Naive B cell (primary cell): Measurements from ENCODE around the gene CDIPT. TPM values are rescaled to one million over a fixed set of nuclear protein-coding genes. Genes with fewer than 3 reads are reported as not detected.
"Not testable (repeated sequence)": the region's sequence is repeated elsewhere in the genome, so short reads cannot be mapped to it uniquely, and the experiment has no call there.

Experiments used
- ATAC-seq, 2 donors: fragments of 150-1000 bp; cut with Tn5 transposase; 2 replicates each; pipeline ENCODE4 v1.10.0; 2021; ENCODE audit warnings: low read depth in 2 of 2, mild to moderate bottlenecking in 2 of 2, moderate library complexity in 2 of 2
- DNase-seq: peaks from one replicate; pipeline ENCODE4 v3.0.0; 2022
- H3K27ac Mint-ChIP-seq, 6 donors: one replicate each; pipeline ENCODE4 v1.8.0; 2020 to 2022; ENCODE audit warnings: mild to moderate bottlenecking in 6 of 6, mixed read lengths in 6 of 6, moderate library complexity in 5 of 6, inconsistent platforms in 2 of 6
- H3K27me3 Mint-ChIP-seq, 3 donors: one replicate each; pipeline ENCODE4 v1.8.0; 2021 to 2022; ENCODE audit warnings: mixed read lengths in 3 of 3, mild to moderate bottlenecking in 1 of 3
- H3K36me3 Mint-ChIP-seq, 2 donors: one replicate each; pipeline ENCODE4 v1.8.0; 2020 to 2022; ENCODE audit warnings: mixed read lengths in 2 of 2, inconsistent platforms in 1 of 2, mild to moderate bottlenecking in 1 of 2
- H3K4me1 Mint-ChIP-seq, 3 donors: one replicate each; pipeline ENCODE4 v1.8.0; 2020 to 2022; ENCODE audit warnings: mixed read lengths in 3 of 3, inconsistent platforms in 1 of 3, mild to moderate bottlenecking in 1 of 3, moderate library complexity in 1 of 3
- H3K4me3 Mint-ChIP-seq, 8 donors: one replicate each; pipeline ENCODE4 v1.8.0; 2020 to 2022; ENCODE audit warnings: mild to moderate bottlenecking in 8 of 8, mixed read lengths in 8 of 8, moderate library complexity in 8 of 8, inconsistent platforms in 2 of 8
- H3K9me3 Mint-ChIP-seq, 7 donors: one replicate each; pipeline ENCODE4 v1.8.0; 2020 to 2022; ENCODE audit warnings: mixed read lengths in 7 of 7, mild to moderate bottlenecking in 5 of 7, inconsistent platforms in 2 of 7, moderate library complexity in 1 of 7
- polyA plus RNA-seq, 6 donors: library from polyadenylated mRNA; unstranded; fragments of 300-500 nt; fragmentation: Illumina TruSeq; gene quantifications; one replicate each; pipeline ENCODE4 v1.2.3, GENCODE V29; 2021; ENCODE audit warnings: low read depth in 6 of 6

CDIPT gene
- polyA plus RNA-seq, 6 donors from 2014 or later = 58.1 to 79.1 (median 66.3) TPM

GRCh38 chr16:29889372-29889771, 26.3 kb upstream of the CDIPT start:
- not testable (repeated sequence) for ATAC-seq, H3K4me1 Mint-ChIP-seq, H3K36me3 Mint-ChIP-seq, H3K9me3 Mint-ChIP-seq, H3K27ac Mint-ChIP-seq, H3K4me3 Mint-ChIP-seq, DNase-seq
- peaks cover 9 to 14% (median 13%) of the 10 kb centered on the region in 3 donors for H3K27me3 Mint-ChIP-seq

GRCh38 chr16:29883987-29884386, 21.0 kb upstream of the CDIPT start:
- H3K36me3 Mint-ChIP-seq = no peaks in the 10 kb centered on the region
- no peak overlapping the region for H3K4me3 Mint-ChIP-seq
- H3K4me1 Mint-ChIP-seq = no peaks in the 10 kb centered on the region
- peaks cover 12 to 36% (median 35%) of the 10 kb centered on the region in 3 donors for H3K27me3 Mint-ChIP-seq
- DNase-seq = no peak
- ATAC-seq = no peak
- no peak overlapping the region for H3K27ac Mint-ChIP-seq
- H3K9me3 Mint-ChIP-seq = no peaks in the 10 kb centered on the region

GRCh38 chr16:29881050-29881449, 18.0 kb upstream of the CDIPT start:
- Mint-ChIP-seq H3K4me3 (no peak overlapping the region), H3K9me3 (peaks cover 3 to 6% (median 4%) of the 10 kb centered on the region in 7 donors), H3K27me3 (peaks cover 24 to 56% (median 56%) of the 10 kb centered on the region in 3 donors), H3K4me1 (peaks cover 19 to 20% (median 20%) of the 10 kb centered on the region in 3 donors), H3K27ac (no peak overlapping the region), H3K36me3 (peaks cover 0 to 11% of the 10 kb centered on the region in 2 donors)
- ATAC-seq = no peak
- DNase-seq = no peak

- Mint-ChIP-seq H3K4me3 (no peak overlapping the region), H3K27me3 (peaks cover 21 to 57% (median 43%) of the 10 kb centered on the region in 3 donors), H3K36me3 (peaks cover 0 to 16% of the 10 kb centered on the region in 2 donors), H3K9me3 (peaks cover 3 to 6% (median 4%) of the 10 kb centered on the region in 7 donors), H3K4me1 (peaks cover 22 to 26% (median 24%) of the 10 kb centered on the region in 3 donors), H3K27ac (no peak overlapping the region)
- DNase-seq = no peak
- no peak for ATAC-seq
These were observed 15.1 kb upstream of the CDIPT start for GRCh38 chr16:29878172-29878571.

GRCh38 chr16:29877266-29877961, 14.4 kb upstream of the CDIPT start:
- Mint-ChIP-seq H3K36me3 (peaks cover 0 to 16% of the 10 kb centered on the region in 2 donors), H3K4me3 (peak overlapping the region in 7 of 8 donors; percentile 63 to 88 (median 75)), H3K27ac (no peak overlapping the region), H3K9me3 (peaks cover 3 to 6% (median 4%) of the 10 kb centered on the region in 7 donors), H3K27me3 (peaks cover 16 to 50% (median 36%) of the 10 kb centered on the region in 3 donors), H3K4me1 (peaks cover 22 to 26% (median 24%) of the 10 kb centered on the region in 3 donors)
- peak; percentile 72 to 80 for ATAC-seq
- peak; percentile 30 for DNase-seq

GRCh38 chr16:29876594-29877249, 13.7 kb upstream of the CDIPT start:
- Mint-ChIP-seq H3K36me3 (peaks cover 0 to 16% of the 10 kb centered on the region in 2 donors), H3K27me3 (peaks cover 16 to 50% (median 36%) of the 10 kb centered on the region in 3 donors)
- ATAC-seq = peak in 1 of 2 donors; percentile 31

GRCh38 chr16:29876217-29876593, 13.2 kb upstream of the CDIPT start:
- DNase-seq (no peak), ATAC-seq (no peak)
- Mint-ChIP-seq H3K4me3 (peak overlapping the region; percentile 36 to 88 (median 75)), H3K36me3 (peaks cover 0 to 16% of the 10 kb centered on the region in 2 donors), H3K27ac (peak overlapping the region in 1 of 6 donors; percentile 26), H3K27me3 (peaks cover 16 to 53% (median 36%) of the 10 kb centered on the region in 3 donors), H3K9me3 (peaks cover 3 to 6% (median 4%) of the 10 kb centered on the region in 7 donors), H3K4me1 (peaks cover 22 to 26% (median 24%) of the 10 kb centered on the region in 3 donors)

More at GRCh38 chr16:29876594-29877249, 13.7 kb upstream of the CDIPT start:
- H3K4me3 Mint-ChIP-seq = peak overlapping the region; percentile 9 to 88 (median 75)
- peaks cover 3 to 6% (median 4%) of the 10 kb centered on the region in 7 donors for H3K9me3 Mint-ChIP-seq
- H3K4me1 Mint-ChIP-seq = peaks cover 22 to 26% (median 24%) of the 10 kb centered on the region in 3 donors
- no peak overlapping the region for H3K27ac Mint-ChIP-seq
- DNase-seq = no peak

- DNase-seq (no peak), ATAC-seq (no peak)
- H3K4me1 Mint-ChIP-seq = peaks cover 22 to 26% (median 24%) of the 10 kb centered on the region in 3 donors
- H3K27me3 Mint-ChIP-seq = peaks cover 16 to 51% (median 36%) of the 10 kb centered on the region in 3 donors
- H3K36me3 Mint-ChIP-seq = peaks cover 0 to 16% of the 10 kb centered on the region in 2 donors
- H3K9me3 Mint-ChIP-seq = peaks cover 3 to 6% (median 4%) of the 10 kb centered on the region in 7 donors
- H3K27ac Mint-ChIP-seq = no peak overlapping the region
- no peak overlapping the region for H3K4me3 Mint-ChIP-seq
These were observed 12.2 kb upstream of the CDIPT start for GRCh38 chr16:29875206-29875605.

- no peak overlapping the region for H3K4me3 Mint-ChIP-seq
- peaks cover 3 to 6% (median 4%) of the 10 kb centered on the region in 7 donors for H3K9me3 Mint-ChIP-seq
- peaks cover 22 to 26% (median 24%) of the 10 kb centered on the region in 3 donors for H3K4me1 Mint-ChIP-seq
- peaks cover 0 to 16% of the 10 kb centered on the region in 2 donors for H3K36me3 Mint-ChIP-seq
- H3K27me3 Mint-ChIP-seq = peaks cover 16 to 38% (median 28%) of the 10 kb centered on the region in 3 donors
- ATAC-seq (no peak), DNase-seq (no peak)
- H3K27ac Mint-ChIP-seq = no peak overlapping the region
These were observed 10.3 kb upstream of the CDIPT start for GRCh38 chr16:29873319-29873718.

- peaks cover 0 to 7% of the 10 kb centered on the region in 2 donors for H3K36me3 Mint-ChIP-seq
- no peak for DNase-seq
- no peaks in the 10 kb centered on the region for H3K9me3 Mint-ChIP-seq
- no peak overlapping the region for H3K27ac Mint-ChIP-seq
- H3K4me3 Mint-ChIP-seq = no peak overlapping the region
- peaks cover 10 to 15% (median 13%) of the 10 kb centered on the region in 3 donors for H3K4me1 Mint-ChIP-seq
- ATAC-seq = no peak
- peaks cover 7 to 30% (median 21%) of the 10 kb centered on the region in 3 donors for H3K27me3 Mint-ChIP-seq
These were observed 9.0 kb upstream of the CDIPT start for GRCh38 chr16:29871822-29872546.

GRCh38 chr16:29869067-29869466, 6.0 kb upstream of the CDIPT start:
- H3K9me3 Mint-ChIP-seq, H3K4me1 Mint-ChIP-seq, ATAC-seq, H3K27ac Mint-ChIP-seq, H3K4me3 Mint-ChIP-seq, DNase-seq, H3K36me3 Mint-ChIP-seq: not testable (repeated sequence)
- H3K27me3 Mint-ChIP-seq = peaks cover 0 to 27% (median 7%) of the 10 kb centered on the region in 3 donors

- no peaks in the 10 kb centered on the region for H3K36me3 Mint-ChIP-seq
- peaks cover 2 to 4% (median 4%) of the 10 kb centered on the region in 3 donors for H3K4me1 Mint-ChIP-seq
- ATAC-seq (no peak), DNase-seq (no peak)
- H3K4me3 Mint-ChIP-seq = no peak overlapping the region
- H3K27ac Mint-ChIP-seq = no peak overlapping the region
- peaks cover 0 to 27% (median 7%) of the 10 kb centered on the region in 3 donors for H3K27me3 Mint-ChIP-seq
- no peaks in the 10 kb centered on the region for H3K9me3 Mint-ChIP-seq
These were observed 5.5 kb upstream of the CDIPT start for GRCh38 chr16:29868396-29869009.

- Mint-ChIP-seq H3K27me3 (peaks cover 0 to 19% (median 7%) of the 10 kb centered on the region in 3 donors), H3K27ac (peak overlapping the region in 2 of 6 donors; percentile 65 to 82), H3K4me3 (no peak overlapping the region), H3K36me3 (peaks cover 5 to 12% of the 10 kb centered on the region in 2 donors), H3K9me3 (no peaks in the 10 kb centered on the region), H3K4me1 (peaks cover 15 to 32% (median 26%) of the 10 kb centered on the region in 3 donors)
- no peak for ATAC-seq
- no peak for DNase-seq
These were observed 1.2 kb upstream of the CDIPT start for GRCh38 chr16:29864205-29864604.
